Bronchial epithelial cell (primary cell): ENCODE results near the gene SETMAR. TPM values are rescaled to one million over a fixed set of nuclear protein-coding genes. Genes with fewer than 3 reads are reported as not detected.

Experiments used
- DNase-seq: peaks from one replicate; pipeline ENCODE4 v3.0.0-alpha.2; 2010; ENCODE audit warnings: low read depth
- FAIRE-seq: peaks from 2 replicates; lab custom pipeline; 2011; peaks lifted over from hg19 to GRCh38; lab: Jason Lieb, UNC
- H3K27me3 ChIP-seq: 2 replicates; pipeline ENCODE4 v1.5.1; 2011; ENCODE audit warnings: low read length; ENCODE audit not compliant: control insufficient read depth, insufficient read depth
- H3K36me3 ChIP-seq: 2 replicates; pipeline ENCODE4 v1.5.1; 2011; ENCODE audit warnings: low read length; ENCODE audit not compliant: control insufficient read depth, insufficient read depth
- H3K4me3 ChIP-seq: 2 replicates; pipeline ENCODE4 v1.5.1; 2011; ENCODE audit warnings: mild to moderate bottlenecking, low read depth, low read length, control low read depth
- total RNA-seq: library from RNA; depleted of rRNA; stranded (reverse); fragments of >200 nt; gene quantifications from 2 replicates; pipeline ENCODE4 v1.2.1, GENCODE V29; 2014
- TF ChIP-seq, protein P1 (sequence below): IDR thresholded peaks from 2 replicates; pipeline ENCODE4 v1.5.1; 2011; ENCODE audit warnings: mild to moderate bottlenecking, moderate library complexity, low read length, control low read depth, inconsistent platforms; ENCODE audit not compliant: insufficient read depth, severe bottlenecking

The SETMAR gene
- total RNA-seq, 1 donor from 2014 or later = 5.0 TPM

DNA sequence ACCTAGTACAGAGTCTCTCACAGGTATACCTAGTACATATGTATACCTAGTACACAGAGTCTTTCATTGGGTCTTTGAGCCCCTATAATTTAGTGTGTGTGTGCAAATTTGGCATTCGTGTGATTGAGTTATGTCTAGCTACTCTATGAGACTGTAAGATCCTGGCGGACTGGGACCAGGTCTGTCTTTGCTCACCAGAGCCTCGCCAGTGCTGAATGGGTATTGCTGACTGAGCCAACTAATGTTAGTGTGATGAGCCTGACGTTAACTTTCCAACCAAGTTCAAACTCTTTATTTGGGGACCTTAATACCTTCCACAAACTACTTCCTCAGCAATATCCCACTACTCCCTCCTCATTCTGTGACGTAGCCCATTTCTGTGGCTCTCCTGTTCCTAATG is 35.6 kb downstream of the SETMAR start:
- Histone ChIP-seq H3K4me3 (no peak overlapping the region), H3K36me3 (no peaks in the 10 kb centered on the region), H3K27me3 (no peaks in the 10 kb centered on the region)
- DNase-seq (no peak), FAIRE-seq (no peak)
- TF ChIP-seq, protein P1, sequence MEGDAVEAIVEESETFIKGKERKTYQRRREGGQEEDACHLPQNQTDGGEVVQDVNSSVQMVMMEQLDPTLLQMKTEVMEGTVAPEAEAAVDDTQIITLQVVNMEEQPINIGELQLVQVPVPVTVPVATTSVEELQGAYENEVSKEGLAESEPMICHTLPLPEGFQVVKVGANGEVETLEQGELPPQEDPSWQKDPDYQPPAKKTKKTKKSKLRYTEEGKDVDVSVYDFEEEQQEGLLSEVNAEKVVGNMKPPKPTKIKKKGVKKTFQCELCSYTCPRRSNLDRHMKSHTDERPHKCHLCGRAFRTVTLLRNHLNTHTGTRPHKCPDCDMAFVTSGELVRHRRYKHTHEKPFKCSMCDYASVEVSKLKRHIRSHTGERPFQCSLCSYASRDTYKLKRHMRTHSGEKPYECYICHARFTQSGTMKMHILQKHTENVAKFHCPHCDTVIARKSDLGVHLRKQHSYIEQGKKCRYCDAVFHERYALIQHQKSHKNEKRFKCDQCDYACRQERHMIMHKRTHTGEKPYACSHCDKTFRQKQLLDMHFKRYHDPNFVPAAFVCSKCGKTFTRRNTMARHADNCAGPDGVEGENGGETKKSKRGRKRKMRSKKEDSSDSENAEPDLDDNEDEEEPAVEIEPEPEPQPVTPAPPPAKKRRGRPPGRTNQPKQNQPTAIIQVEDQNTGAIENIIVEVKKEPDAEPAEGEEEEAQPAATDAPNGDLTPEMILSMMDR = no peak

DNA sequence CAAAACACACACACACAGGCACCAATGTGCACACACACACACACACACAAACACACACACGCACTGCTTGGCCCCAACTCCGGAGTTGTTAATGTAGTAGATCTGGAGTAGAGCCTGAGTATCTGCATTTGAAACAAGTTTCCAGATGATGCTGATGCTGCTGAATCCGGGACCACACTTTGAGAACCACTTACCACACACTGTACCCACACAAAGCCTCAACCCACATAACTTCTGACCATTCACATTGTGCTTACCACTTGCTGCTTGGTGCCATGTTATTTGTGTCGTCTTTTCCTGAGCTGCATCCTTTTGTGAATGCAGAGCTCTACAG is 36.9 kb downstream of the SETMAR start:
- no peaks in the 10 kb centered on the region for H3K36me3 ChIP-seq
- TF ChIP-seq, protein P1 = no peak
- DNase-seq (no peak), FAIRE-seq (no peak)
- no peaks in the 10 kb centered on the region for H3K27me3 ChIP-seq
- H3K4me3 ChIP-seq = no peak overlapping the region

DNA sequence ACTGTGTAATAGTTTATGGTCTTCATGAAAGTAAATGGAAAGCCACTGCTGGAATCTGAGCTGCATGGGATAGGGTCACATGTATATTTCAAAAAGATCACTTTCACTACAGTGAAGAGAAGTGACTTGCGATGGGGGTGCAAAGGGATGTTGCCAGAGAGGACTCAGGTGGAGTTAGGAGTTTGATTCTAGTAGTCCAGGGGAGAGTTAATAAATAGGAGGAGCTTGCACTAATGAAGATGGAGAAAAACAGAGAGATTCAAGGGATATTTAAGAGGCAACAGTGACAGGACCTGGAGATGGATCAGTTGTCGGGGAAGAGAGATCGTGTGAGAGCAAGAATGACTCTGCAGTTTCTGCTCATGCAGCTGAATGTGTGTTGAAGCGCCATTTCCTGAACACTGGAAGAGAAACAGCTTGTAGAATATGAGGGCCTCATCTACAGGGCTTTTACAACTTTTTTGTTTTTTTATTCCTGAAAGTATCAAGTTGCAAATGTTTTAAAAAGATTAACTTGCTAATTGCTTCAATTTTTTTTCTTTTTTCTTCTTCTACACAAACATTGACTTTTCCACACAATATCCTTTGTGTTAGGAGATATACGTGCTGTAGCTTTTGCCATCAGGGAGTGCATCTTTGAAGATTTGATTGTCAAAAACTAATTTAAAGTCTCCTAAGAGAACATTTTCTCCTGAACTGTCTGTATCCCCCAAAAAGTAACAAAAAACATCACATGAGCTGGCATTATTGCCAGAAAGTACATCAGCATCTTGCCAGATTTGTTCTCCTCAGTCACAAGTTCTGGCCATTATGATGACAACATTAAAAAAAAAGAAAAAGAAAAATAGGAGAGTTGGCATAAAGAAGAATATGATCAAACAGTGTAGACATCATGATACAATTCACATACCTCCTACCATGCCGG is 37.5 kb downstream of the SETMAR start:
- TF ChIP-seq, protein P1 = no peak
- H3K27me3 ChIP-seq = no peaks in the 10 kb centered on the region
- H3K36me3 ChIP-seq = no peaks in the 10 kb centered on the region
- no peak for DNase-seq
- no peak overlapping the region for H3K4me3 ChIP-seq
- FAIRE-seq = no peak

DNA sequence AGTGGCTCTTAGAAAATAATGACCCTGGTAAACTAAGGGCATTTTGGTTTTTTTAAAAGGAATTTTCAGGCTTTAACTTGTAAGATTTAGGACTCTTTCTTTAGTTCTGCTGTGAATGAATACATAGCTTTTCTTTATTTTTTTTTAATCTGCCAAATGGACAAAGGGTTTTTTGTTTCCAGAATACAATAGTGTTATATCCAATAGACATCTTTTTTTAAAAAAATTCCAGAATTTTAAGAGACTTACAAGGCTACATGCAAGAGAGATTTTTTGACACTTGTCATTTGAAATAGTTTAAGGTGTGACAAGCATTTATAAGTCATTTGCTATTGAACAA is 38.1 kb downstream of the SETMAR start:
- H3K36me3 ChIP-seq = no peaks in the 10 kb centered on the region
- TF ChIP-seq, protein P1 = no peak
- no peak overlapping the region for H3K4me3 ChIP-seq
- H3K27me3 ChIP-seq = no peaks in the 10 kb centered on the region
- DNase-seq (no peak), FAIRE-seq (no peak)

DNA sequence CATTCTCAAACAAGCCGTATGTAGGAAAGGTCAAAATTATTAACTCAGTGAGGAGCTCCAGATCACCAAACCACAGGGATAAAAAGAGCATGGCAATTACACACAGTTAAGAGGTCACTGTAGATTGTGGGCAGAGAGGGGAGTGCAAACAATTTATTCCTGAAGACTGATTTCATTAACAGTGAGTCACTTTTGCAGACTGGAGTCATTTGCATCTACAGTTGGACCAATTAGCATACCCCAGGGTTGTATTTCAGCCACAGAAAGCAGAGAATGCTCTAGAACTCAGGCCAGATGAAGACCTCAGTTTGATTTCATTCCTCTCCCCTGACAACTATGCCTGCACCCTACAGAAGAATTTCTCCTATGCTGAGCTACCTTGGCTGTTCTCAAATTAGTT is 40.1 kb downstream of the SETMAR start:
- TF ChIP-seq, protein P1 = no peak
- DNase-seq (peak; percentile 17), FAIRE-seq (no peak)
- H3K4me3 ChIP-seq = no peak overlapping the region
- no peaks in the 10 kb centered on the region for H3K27me3 ChIP-seq
- no peaks in the 10 kb centered on the region for H3K36me3 ChIP-seq

DNA sequence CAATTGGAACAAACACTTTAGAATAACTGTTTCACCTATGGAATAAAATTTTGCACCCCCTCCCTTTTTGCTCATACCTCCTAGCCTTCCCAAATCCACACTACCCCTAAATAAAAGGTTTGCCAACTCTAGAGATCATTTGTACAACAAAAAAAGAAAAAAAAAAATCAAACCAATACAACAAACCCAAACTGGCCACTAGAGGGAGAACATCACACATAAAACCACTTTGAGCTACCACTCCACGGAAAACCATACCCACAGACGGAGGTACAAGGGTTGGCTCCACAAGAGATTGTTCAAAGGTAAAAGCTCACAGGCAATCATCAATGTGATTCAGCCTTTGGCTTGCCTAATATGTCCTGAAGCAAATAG is 47.6 kb downstream of the SETMAR start:
- DNase-seq (peak; percentile 61), FAIRE-seq (no peak)
- Histone ChIP-seq H3K36me3 (no peaks in the 10 kb centered on the region), H3K27me3 (no peaks in the 10 kb centered on the region), H3K4me3 (no peak overlapping the region)
- TF ChIP-seq, protein P1 = peak; percentile 65
